Smooth muscle cell (in vitro differentiated cells): Measurements from ENCODE around the gene EGFR. TPM values are rescaled to one million over a fixed set of nuclear protein-coding genes. Genes with fewer than 3 reads are reported as not detected.

Experiments
- DNase-seq: peaks from one replicate; lab custom pipeline; 2025; ENCODE audit not compliant: unreplicated experiment; lab: John Stamatoyannopoulos, UW
- H2AFZ ChIP-seq: fragments of 200-600 bp; sonication (generic); 2 replicates; pipeline ENCODE4 v1.6.0; 2016; ENCODE audit warnings: antibody characterized with exemption, low read depth, mild to moderate bottlenecking
- H3F3A ChIP-seq: fragments of 200-600 bp; sonication (generic); 2 replicates; pipeline ENCODE4 v1.6.0; 2017; ENCODE audit warnings: antibody characterized with exemption, low read depth
- H3K27ac ChIP-seq: fragments of 200-600 bp; sonication (generic); 2 replicates; pipeline ENCODE4 v1.5.1; 2016; ENCODE audit warnings: low read depth, mild to moderate bottlenecking
- H3K27me3 ChIP-seq: fragments of 200-600 bp; sonication (generic); 2 replicates; pipeline ENCODE4 v1.6.1; 2016; ENCODE audit warnings: low read depth, mild to moderate bottlenecking
- H3K36me3 ChIP-seq: fragments of 200-600 bp; sonication (generic); 2 replicates; pipeline ENCODE4 v1.5.1; 2016; ENCODE audit warnings: low read depth
- H3K4me1 ChIP-seq: fragments of 200-600 bp; sonication (generic); 2 replicates; pipeline ENCODE4 v1.5.1; 2016; ENCODE audit warnings: low read depth
- H3K4me2 ChIP-seq: fragments of 200-600 bp; sonication (generic); 2 replicates; pipeline ENCODE4 v1.6.0; 2016; ENCODE audit warnings: mild to moderate bottlenecking
- H3K4me3 ChIP-seq: fragments of 200-600 bp; sonication (generic); 2 replicates; pipeline ENCODE4 v1.5.1; 2016; ENCODE audit warnings: mild to moderate bottlenecking
- H3K79me2 ChIP-seq: fragments of 200-600 bp; sonication (generic); 2 replicates; pipeline ENCODE4 v1.6.0; 2016; ENCODE audit warnings: low read depth, mild to moderate bottlenecking
- H3K9ac ChIP-seq: fragments of 200-600 bp; sonication (generic); 2 replicates; pipeline ENCODE4 v1.6.0; 2016; ENCODE audit warnings: low read depth
- H3K9me3 ChIP-seq: fragments of 200-600 bp; sonication (generic); replicated peaks from 2 replicates; pipeline ENCODE4 v1.5.1; 2016; ENCODE audit warnings: low read depth
- H4K20me1 ChIP-seq: fragments of 200-600 bp; sonication (generic); 2 replicates; pipeline ENCODE4 v1.6.0; 2016; ENCODE audit warnings: low read depth
- CTCF ChIP-seq: fragments of 200-600 bp; sonication (generic); IDR thresholded peaks from 2 replicates; pipeline ENCODE4 v1.5.1; 2017; ENCODE audit warnings: borderline replicate concordance, mild to moderate bottlenecking, antibody characterized with exemption; ENCODE audit not compliant: insufficient read depth, poor library complexity, severe bottlenecking
- WGBS: methylation state at CpG from one replicate; pipeline ENCODE4 v1.1.7; 2016; ENCODE audit warnings: low lambda C conversion rate; 5-methylcytosine and 5-hydroxymethylcytosine counted together
- polyA plus RNA-seq: library from polyadenylated mRNA; unstranded; fragments of >200 nt; fragmentation: Nextera tagmentation; extraction: Ambion mirVana; gene quantifications from 2 replicates; pipeline ENCODE4 v1.2.1, GENCODE V29; 2016
- total RNA-seq: library from RNA; depleted of rRNA; stranded (reverse); fragments of >200 nt; gene quantifications from 2 replicates; pipeline ENCODE4 v1.2.3, GENCODE V29; 2014

EGFR gene
- total and polyA plus RNA-seq, 2 experiments from 2014 or later = 9.0 to 31.1 TPM

GRCh38 chr7:55084307-55084706, 65.5 kb downstream of the EGFR start:
- peaks cover 13% of the 10 kb centered on the region for H3K79me2 ChIP-seq
- no peaks in the 10 kb centered on the region for H3K27me3 ChIP-seq
- TF ChIP-seq CTCF = no peak
- H3F3A ChIP-seq = peaks cover 24% of the 10 kb centered on the region
- no peaks in the 10 kb centered on the region for H3K36me3 ChIP-seq
- H3K9ac ChIP-seq = no peak overlapping the region
- no peaks in the 10 kb centered on the region for H3K9me3 ChIP-seq
- no peak overlapping the region for H3K4me3 ChIP-seq
- peaks cover 7% of the 10 kb centered on the region for H3K4me1 ChIP-seq
- no peak overlapping the region for H3K4me2 ChIP-seq
- no peak for DNase-seq
- H3K27ac ChIP-seq = peak overlapping the region; percentile 66
- H4K20me1 ChIP-seq = no peaks in the 10 kb centered on the region
- 100% methylated on average over 2 of the region's 2 CpGs for WGBS
- no peak overlapping the region for H2AFZ ChIP-seq

- no peak overlapping the region for H2AFZ ChIP-seq
- H3K9ac ChIP-seq = peak overlapping the region; percentile 92
- H3K4me2 ChIP-seq = peak overlapping the region; percentile 89
- no peak for DNase-seq
- H3K36me3 ChIP-seq = no peaks in the 10 kb centered on the region
- H3K27me3 ChIP-seq = no peaks in the 10 kb centered on the region
- H3K9me3 ChIP-seq = no peaks in the 10 kb centered on the region
- peaks cover 7% of the 10 kb centered on the region for H3K4me1 ChIP-seq
- no peaks in the 10 kb centered on the region for H4K20me1 ChIP-seq
- peaks cover 28% of the 10 kb centered on the region for H3K79me2 ChIP-seq
- no peak for TF ChIP-seq CTCF
- peaks cover 20% of the 10 kb centered on the region for H3F3A ChIP-seq
- peak overlapping the region; percentile 44 for H3K4me3 ChIP-seq
- 56% methylated on average over 12 of the region's 12 CpGs for WGBS
- peak overlapping the region; percentile 98 for H3K27ac ChIP-seq
These were observed 66.9 kb downstream of the EGFR start for GRCh38 chr7:55085511-55086412.

GRCh38 chr7:55086413-55087201, 67.8 kb downstream of the EGFR start:
- Histone ChIP-seq H3K4me2 (peak overlapping the region; percentile 89), H3K9me3 (no peaks in the 10 kb centered on the region), H3F3A (peaks cover 20% of the 10 kb centered on the region), H3K9ac (peak overlapping the region; percentile 92), H4K20me1 (no peaks in the 10 kb centered on the region), H3K27me3 (no peaks in the 10 kb centered on the region), H3K79me2 (peaks cover 28% of the 10 kb centered on the region), H2AFZ (no peak overlapping the region), H3K4me1 (peaks cover 7% of the 10 kb centered on the region), H3K36me3 (no peaks in the 10 kb centered on the region), H3K27ac (peak overlapping the region; percentile 98), H3K4me3 (peak overlapping the region; percentile 44)
- no peak for TF ChIP-seq CTCF
- peak; percentile 22 for DNase-seq
- WGBS = 20% methylated on average over 18 of the region's 18 CpGs
